ENCODE results near the gene PPP3R1.

- TF ChIP-seq CTCF (IDR thresholded peaks at IDR 0.05; ENCODE audit: low read depth, low read length, missing input control), result no peak
- no peak for TF ChIP-seq MAX (IDR thresholded peaks at IDR 0.05)
- no peak for TF ChIP-seq SP1 (IDR thresholded peaks at IDR 0.05)
- no peak for TF ChIP-seq RAD21 (IDR thresholded peaks at IDR 0.05)
- no peak for TF ChIP-seq GABPA (IDR thresholded peaks at IDR 0.05 in 1 of 2, conservative IDR thresholded peaks at IDR 0.05 in 1 of 2)
- no peak for TF ChIP-seq TAF1 (conservative IDR thresholded peaks at IDR 0.05)
- TF ChIP-seq REST (IDR thresholded peaks at IDR 0.05), result no peak
- no peak for TF ChIP-seq EGR1 (IDR thresholded peaks at IDR 0.05; ENCODE audit: low read depth in 2 of 2)
- no peak for TF ChIP-seq HNF4A (conservative IDR thresholded peaks at IDR 0.05)
These were observed 31.1 kb upstream of the PPP3R1 start for GRCh38 chr2:68283419-68283812.
